ENCODE data around the gene GCK. TPM values are rescaled to one million over a fixed set of nuclear protein-coding genes. Genes with fewer than 3 reads are reported as not detected.

GCK gene
- total RNA-seq, 1 donor, result 0.43 TPM

DNA sequence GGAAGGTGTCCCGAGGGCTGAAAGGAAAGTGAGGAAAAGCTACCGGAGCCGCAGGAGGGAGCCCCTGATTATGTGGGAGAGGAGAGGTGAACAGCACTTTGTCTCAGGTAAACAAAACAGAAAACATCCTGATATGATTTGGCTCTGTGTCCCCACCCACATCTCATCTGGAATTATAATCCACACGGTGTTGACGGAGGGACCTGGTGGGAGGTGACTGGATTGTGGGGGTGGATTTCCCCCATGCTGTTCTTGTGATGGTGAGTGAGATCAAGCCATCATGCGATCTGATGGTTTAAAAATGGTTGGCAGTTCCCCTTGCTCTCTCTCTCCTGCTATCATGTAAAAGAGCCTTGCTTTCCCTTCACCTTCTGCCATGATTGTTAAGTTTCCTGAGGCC, 68.8 kb downstream of the GCK start:
- H3K4me3 ChIP-seq (ENCODE audit: low read depth, low read length), result no peak overlapping the region
- no peak for DNase-seq (ENCODE audit: low read depth)
- no peak for TF ChIP-seq CTCF (IDR thresholded peaks at IDR 0.05; ENCODE audit: insufficient read depth, low read depth, low read length)

- DNase-seq (ENCODE audit: low read depth), result no peak
- no peak for TF ChIP-seq CTCF (IDR thresholded peaks at IDR 0.05; ENCODE audit: insufficient read depth, low read depth, low read length)
- H3K4me3 ChIP-seq (ENCODE audit: low read depth, low read length), result no peak overlapping the region
These were observed 69.3 kb downstream of the GCK start for GRCh38 chr7:44119829-44120380.

GRCh38 chr7:44117801-44118429, 71.3 kb downstream of the GCK start:
- no peak for DNase-seq (ENCODE audit: low read depth)

GRCh38 chr7:44116789-44117666, 72.2 kb downstream of the GCK start:
- DNase-seq (ENCODE audit: low read depth), result no peak
- TF ChIP-seq CTCF (IDR thresholded peaks at IDR 0.05; ENCODE audit: insufficient read depth, low read depth, low read length), result no peak

More at GRCh38 chr7:44117801-44118429, 71.3 kb downstream of the GCK start:
- no peak for TF ChIP-seq CTCF (IDR thresholded peaks at IDR 0.05; ENCODE audit: insufficient read depth, low read depth, low read length)
- no peak overlapping the region for H3K4me3 ChIP-seq (ENCODE audit: low read depth, low read length)

DNA sequence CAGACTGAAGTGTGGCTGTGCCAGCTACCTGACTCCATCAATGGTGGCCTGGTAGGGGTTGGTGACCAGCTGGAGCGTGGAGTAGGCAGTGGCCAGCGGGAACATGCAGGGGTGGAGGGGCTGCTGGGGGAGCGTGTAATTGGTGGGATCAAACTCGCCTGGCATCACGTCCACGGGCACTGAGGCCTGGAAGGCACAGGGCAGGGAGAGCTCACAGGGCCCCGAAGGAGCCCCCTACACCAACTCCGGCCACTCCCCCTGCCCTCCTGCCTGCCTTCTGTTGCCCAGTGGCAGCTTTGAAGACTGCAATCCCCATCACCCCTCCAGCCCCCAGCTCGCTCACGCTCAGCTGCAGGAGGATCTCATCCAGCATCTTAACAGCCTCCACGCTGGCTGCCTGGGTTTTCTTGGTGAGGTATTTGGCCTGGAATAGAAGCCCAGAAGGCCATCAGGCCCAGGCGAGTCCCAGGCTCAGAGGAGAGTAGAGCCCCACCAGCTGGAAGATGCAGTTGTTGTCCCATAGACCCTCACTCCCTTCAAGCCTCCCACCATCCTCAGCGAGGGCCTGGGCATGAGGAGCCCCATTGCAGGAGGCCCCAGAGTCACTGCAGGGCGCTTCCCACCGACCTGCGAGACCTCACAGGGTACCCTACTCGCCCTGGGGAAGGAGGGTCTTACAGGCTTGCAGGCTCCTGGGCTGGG, 73.0 kb downstream of the GCK start:
- no peak overlapping the region for H3K4me3 ChIP-seq (ENCODE audit: low read depth, low read length)
- no peak for TF ChIP-seq CTCF (IDR thresholded peaks at IDR 0.05; ENCODE audit: insufficient read depth, low read depth, low read length)
- DNase-seq (ENCODE audit: low read depth), result no peak

More at GRCh38 chr7:44116789-44117666, 72.2 kb downstream of the GCK start:
- no peak overlapping the region for H3K4me3 ChIP-seq (ENCODE audit: low read depth, low read length)

DNA sequence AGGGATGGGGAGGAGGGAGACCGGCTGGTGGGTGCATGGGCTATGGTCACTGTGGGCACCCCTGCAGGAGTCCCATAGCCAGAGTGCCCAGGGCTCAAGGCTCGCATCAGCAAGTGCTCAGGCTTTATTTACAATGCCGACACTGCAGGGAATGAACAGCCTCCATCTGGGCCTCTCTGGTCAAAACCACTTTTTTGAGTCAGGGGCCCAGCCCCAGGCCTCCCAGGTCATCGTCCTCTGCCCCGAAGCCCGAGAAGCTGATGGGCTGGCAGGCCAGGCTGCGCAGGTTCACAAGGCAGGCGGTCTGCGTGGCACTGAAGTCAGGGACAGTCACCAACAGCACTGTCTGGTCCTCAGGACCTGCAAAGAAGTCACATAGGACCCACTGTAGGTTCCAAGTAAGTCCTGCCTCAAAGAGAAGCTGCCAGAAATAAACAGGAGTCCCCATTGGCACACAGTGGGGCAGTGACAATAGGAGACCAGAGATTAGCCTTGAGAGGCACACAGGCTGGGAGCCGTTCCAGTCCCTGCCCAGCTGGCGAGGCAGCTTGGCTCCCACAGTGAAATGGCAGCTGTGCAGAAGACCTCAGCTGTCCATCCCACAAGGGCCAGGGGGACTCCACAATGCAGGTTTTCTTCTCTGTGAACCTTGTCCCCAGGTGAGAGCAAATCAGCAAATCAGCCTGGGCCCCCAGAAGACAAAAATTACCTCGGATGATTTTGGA, 74.5 kb downstream of the GCK start:
- no peak for DNase-seq (ENCODE audit: low read depth)
- H3K4me3 ChIP-seq (ENCODE audit: low read depth, low read length), result no peak overlapping the region
- no peak for TF ChIP-seq CTCF (IDR thresholded peaks at IDR 0.05; ENCODE audit: insufficient read depth, low read depth, low read length)

Data from fibroblast of villous mesenchyme (primary cell).